CD4-positive, alpha-beta T cell treated with Interleukin-6 at 100 ng/mL for 8 hours (primary cell): ENCODE measurements around the gene CLK3.

Experiments used
- DNase-seq: peaks from one replicate; pipeline ENCODE4 v3.0.0-alpha.2; 2020; ENCODE audit warnings: mixed read lengths, low spot score

Gene CLK3

GRCh38 chr15:74603026-74603788 is 12.4 kb upstream of the CLK3 start:
- DNase-seq = no peak

GRCh38 chr15:74603789-74604705 is 11.6 kb upstream of the CLK3 start:
- DNase-seq = no peak

GRCh38 chr15:74604983-74605794 is 10.4 kb upstream of the CLK3 start:
- DNase-seq = no peak

GRCh38 chr15:74605795-74606150 is 9.9 kb upstream of the CLK3 start:
- DNase-seq = no peak

- DNase-seq = no peak
These were observed 6.8 kb upstream of the CLK3 start for GRCh38 chr15:74608786-74609185.

- DNase-seq = no peak
These were observed 5.7 kb upstream of the CLK3 start for GRCh38 chr15:74609938-74610301.

- no peak for DNase-seq
These were observed 5.2 kb upstream of the CLK3 start for GRCh38 chr15:74610302-74610951.

GRCh38 chr15:74611341-74611740 is 4.3 kb upstream of the CLK3 start:
- no peak for DNase-seq

- no peak for DNase-seq
These were observed 3.8 kb upstream of the CLK3 start for GRCh38 chr15:74611834-74612233.

- no peak for DNase-seq
These were observed 3.0 kb upstream of the CLK3 start for GRCh38 chr15:74612677-74613076.

- no peak for DNase-seq
These were observed 2.3 kb upstream of the CLK3 start for GRCh38 chr15:74613089-74613952.

GRCh38 chr15:74613953-74614743 is 1.5 kb upstream of the CLK3 start:
- DNase-seq = no peak

- peak; percentile 89 for DNase-seq
These were observed 710 bp upstream of the CLK3 start for GRCh38 chr15:74614744-74615507.

- DNase-seq = peak; percentile 61
These were observed 817 bp downstream of the CLK3 start for GRCh38 chr15:74616366-74616939.

GRCh38 chr15:74616996-74617395 is 1.4 kb downstream of the CLK3 start:
- DNase-seq = no peak

GRCh38 chr15:74618841-74619596 is 3.4 kb downstream of the CLK3 start:
- no peak for DNase-seq

GRCh38 chr15:74619916-74620635 is 4.4 kb downstream of the CLK3 start:
- DNase-seq = no peak
